Lower lobe of right lung (tissue), 2 donors: ENCODE data around the gene DCHS1. TPM values are rescaled to one million over a fixed set of nuclear protein-coding genes. Genes with fewer than 3 reads are reported as not detected.

Source experiments
- ATAC-seq, 2 donors: fragments of 200-7000 bp; cut with Tn5 transposase; one replicate each; pipeline ENCODE4 v1.9.1; 2020 to 2022; ENCODE audit warnings: mild to moderate bottlenecking in 2 of 2, moderate library complexity in 2 of 2
- DNase-seq: peaks from one replicate; pipeline ENCODE4 v3.0.0-alpha.2; 2020
- H3K27ac ChIP-seq: fragments of 200-600 bp; one replicate; pipeline ENCODE4 v1.8.0; 2022
- H3K27me3 ChIP-seq: fragments of 200-600 bp; one replicate; pipeline ENCODE4 v1.8.0; 2022; ENCODE audit warnings: low read depth
- H3K36me3 ChIP-seq: fragments of 200-600 bp; one replicate; pipeline ENCODE4 v1.8.0; 2022; ENCODE audit warnings: mild to moderate bottlenecking
- H3K4me1 ChIP-seq: fragments of 200-600 bp; one replicate; pipeline ENCODE4 v1.8.0; 2022
- H3K4me3 ChIP-seq: fragments of 200-600 bp; one replicate; pipeline ENCODE4 v1.8.0; 2022; ENCODE audit warnings: mild to moderate bottlenecking
- H3K9me3 ChIP-seq: fragments of 200-600 bp; one replicate; pipeline ENCODE4 v1.8.0; 2022
- CTCF ChIP-seq: fragments of 200-600 bp; IDR thresholded peaks from one replicate; pipeline ENCODE4 v1.8.0; 2022; ENCODE audit warnings: antibody characterized with exemption, mild to moderate bottlenecking
- intact Hi-C: fragments of 100-400 bp; cut with DNase I; formaldehyde crosslinking; loops from one replicate; pipeline ENCODE4 v1.11.0; 2022
- total RNA-seq: library from RNA; stranded (reverse); fragmentation: NEBNext Ultra II Directional; extraction: Animal tissue kit (Norgen Biotek cat#: 25700); gene quantifications from one replicate; pipeline ENCODE4 v1.2.1, GENCODE V29; 2021
- donor health status: DM: no; HTN: yes; CAD: no; lungs with severe emphysema.

Gene DCHS1
- total RNA-seq, 1 donor from 2014 or later = 23.2 TPM

DNA sequence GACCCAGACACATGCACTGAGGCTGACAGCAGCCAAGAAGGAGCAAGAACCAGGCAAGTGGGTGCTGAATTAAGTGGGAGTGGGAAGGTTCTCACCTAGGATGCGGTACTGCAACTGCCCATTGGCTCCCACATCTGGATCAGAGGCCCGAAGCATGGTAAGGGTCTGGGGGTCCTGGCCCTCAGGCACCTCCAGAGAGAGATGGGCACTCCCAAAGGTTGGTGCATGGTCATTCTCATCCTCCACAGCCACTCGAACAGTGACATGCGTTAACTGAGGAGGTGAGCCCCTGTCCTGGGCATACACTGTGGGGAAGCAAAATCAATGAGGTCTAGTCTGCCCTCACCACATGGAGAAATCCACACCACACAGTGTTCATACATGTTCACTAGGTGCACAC lies 27.1 kb downstream of the DCHS1 start:
- Histone ChIP-seq H3K9me3 (no peaks in the 10 kb centered on the region), H3K36me3 (peaks cover 76% of the 10 kb centered on the region), H3K27ac (no peak overlapping the region), H3K4me3 (no peak overlapping the region), H3K27me3 (no peaks in the 10 kb centered on the region), H3K4me1 (no peaks in the 10 kb centered on the region)
- intact Hi-C loops = no loop called here
- no peak for TF ChIP-seq CTCF
- DNase-seq = no peak
- no peak for ATAC-seq

DNA sequence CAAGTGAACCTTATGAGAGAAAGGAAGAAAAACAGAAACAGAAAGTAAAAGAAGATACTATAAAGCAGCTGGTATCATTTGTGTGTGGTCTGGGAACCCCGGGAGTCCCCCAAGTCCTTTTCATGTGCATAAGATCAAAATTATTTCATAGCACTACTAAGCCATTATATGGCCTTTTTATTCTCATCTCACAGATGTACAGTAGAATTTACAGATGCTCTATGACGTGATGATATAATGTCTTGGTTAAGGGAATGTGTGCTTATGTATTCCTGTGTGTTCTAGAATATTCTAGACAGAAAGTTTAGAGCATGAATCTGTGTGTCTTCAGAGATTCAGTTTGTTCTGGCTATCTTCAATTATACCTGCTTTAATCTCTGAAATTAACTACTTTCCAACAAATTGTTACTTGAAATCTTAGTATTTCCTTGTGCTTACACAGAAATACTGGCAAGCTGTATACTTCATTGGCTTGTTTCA lies 27.8 kb downstream of the DCHS1 start:
- no peak for TF ChIP-seq CTCF
- Histone ChIP-seq H3K27ac (no peak overlapping the region), H3K36me3 (peaks cover 73% of the 10 kb centered on the region), H3K4me1 (no peaks in the 10 kb centered on the region), H3K9me3 (no peaks in the 10 kb centered on the region), H3K27me3 (no peaks in the 10 kb centered on the region), H3K4me3 (no peak overlapping the region)
- intact Hi-C loops = no loop called here
- ATAC-seq (no peak), DNase-seq (no peak)

DNA sequence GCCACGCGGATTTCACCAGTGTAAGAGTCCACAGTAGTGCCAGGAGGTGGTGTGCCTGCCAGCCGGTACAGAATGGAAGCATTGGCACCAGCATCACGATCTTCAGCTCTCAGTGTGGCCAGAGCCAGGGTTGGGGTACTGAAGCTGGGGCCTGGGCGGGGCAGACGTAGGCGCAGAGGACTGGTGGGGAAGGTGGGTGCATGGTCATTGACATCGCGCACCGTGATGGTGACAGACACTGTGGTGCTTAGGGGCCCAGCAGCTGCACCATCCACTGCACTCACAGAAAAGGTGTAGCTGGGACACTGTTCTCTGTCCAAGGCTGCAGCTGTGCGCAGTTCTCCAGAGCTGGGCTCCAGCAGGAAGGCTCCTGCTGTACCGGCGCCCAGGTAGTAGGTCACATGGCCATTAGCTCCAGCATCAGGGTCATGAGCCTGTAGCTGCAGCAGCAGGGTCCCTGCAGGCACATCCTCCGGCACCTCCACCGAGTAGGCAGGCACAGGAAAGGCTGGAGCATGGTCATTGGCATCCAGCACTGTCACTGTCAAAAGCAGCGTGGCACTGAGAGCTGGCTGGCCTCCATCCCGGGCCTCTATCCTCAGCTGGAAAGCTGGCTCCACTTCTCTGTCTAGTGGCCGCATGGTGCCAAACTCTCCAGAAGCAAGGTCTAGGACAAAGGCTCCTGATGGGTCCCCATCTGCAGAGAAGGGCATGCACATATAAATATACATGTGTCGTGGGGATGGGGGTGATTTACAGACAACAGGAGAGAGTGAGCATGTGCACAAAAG lies 28.4 kb downstream of the DCHS1 start:
- no peak for TF ChIP-seq CTCF
- Histone ChIP-seq H3K36me3 (peaks cover 66% of the 10 kb centered on the region), H3K4me1 (no peaks in the 10 kb centered on the region), H3K9me3 (no peaks in the 10 kb centered on the region), H3K27me3 (no peaks in the 10 kb centered on the region), H3K4me3 (no peak overlapping the region), H3K27ac (no peak overlapping the region)
- intact Hi-C loops = no loop called here
- no peak for ATAC-seq
- DNase-seq = no peak

- no peak for TF ChIP-seq CTCF
- ATAC-seq = no peak
- no peak for DNase-seq
Observed at GRCh38 chr11:6625832-6626420, 29.7 kb downstream of the DCHS1 start.

GRCh38 chr11:6625156-6625831 lies 30.3 kb downstream of the DCHS1 start:
- no peak for DNase-seq
- intact Hi-C loops = no loop called here

More at GRCh38 chr11:6625832-6626420, 29.7 kb downstream of the DCHS1 start:
- Histone ChIP-seq H3K4me3 (no peak overlapping the region), H3K9me3 (no peaks in the 10 kb centered on the region), H3K4me1 (no peaks in the 10 kb centered on the region), H3K27me3 (no peaks in the 10 kb centered on the region), H3K36me3 (peaks cover 54% of the 10 kb centered on the region), H3K27ac (no peak overlapping the region)
- intact Hi-C loops = no loop called here

More at GRCh38 chr11:6625156-6625831, 30.3 kb downstream of the DCHS1 start:
- ATAC-seq = no peak
- Histone ChIP-seq H3K27me3 (no peaks in the 10 kb centered on the region), H3K27ac (no peak overlapping the region), H3K9me3 (no peaks in the 10 kb centered on the region), H3K4me1 (no peaks in the 10 kb centered on the region), H3K36me3 (peaks cover 48% of the 10 kb centered on the region), H3K4me3 (no peak overlapping the region)
- no peak for TF ChIP-seq CTCF
